Liver (tissue), 3 donors: ENCODE measurements around the gene UBE3D.

Source experiments
- FOXA1 ChIP-seq: IDR thresholded peaks from 2 replicates; pipeline ENCODE4 v1.6.1; 2016; ENCODE audit warnings: antibody characterized with exemption
- GABPA ChIP-seq, 2 donors: IDR thresholded peaks in 1 of 2; conservative IDR thresholded peaks in 1 of 2; 2 replicates each; pipeline ENCODE4 v1.6.1; 2016; ENCODE audit warnings: antibody characterized with exemption in 2 of 2, mild to moderate bottlenecking in 1 of 2, moderate library complexity in 1 of 2
- HNF4G ChIP-seq: IDR thresholded peaks from 2 replicates; pipeline ENCODE4 v1.6.1; 2016; ENCODE audit warnings: antibody characterized with exemption
- RAD21 ChIP-seq, 2 donors: IDR thresholded peaks; 2 replicates each; pipeline ENCODE4 v1.6.1; 2016; ENCODE audit warnings: antibody characterized with exemption in 2 of 2, mild to moderate bottlenecking in 2 of 2
- RXRA ChIP-seq, 2 donors: IDR thresholded peaks; 2 replicates each; pipeline ENCODE4 v1.6.1; 2017 to 2018; ENCODE audit warnings: antibody characterized with exemption in 2 of 2, mild to moderate bottlenecking in 1 of 2
- SP1 ChIP-seq: IDR thresholded peaks from 2 replicates; pipeline ENCODE4 v1.6.1; 2018; ENCODE audit warnings: antibody characterized with exemption, mild to moderate bottlenecking
- TAF1 ChIP-seq: conservative IDR thresholded peaks from 2 replicates; pipeline ENCODE4 v1.6.1; 2016; ENCODE audit warnings: antibody characterized with exemption, mild to moderate bottlenecking
- YY1 ChIP-seq: IDR thresholded peaks from 2 replicates; pipeline ENCODE4 v1.6.1; 2016; ENCODE audit warnings: antibody characterized with exemption, mild to moderate bottlenecking
- TF ChIP-seq, protein P1 (sequence below): fragments of 150-350 bp; IDR thresholded peaks from 2 replicates; pipeline ENCODE4 v1.5.1; 2017; ENCODE audit warnings: improper control_type of control experiment, low read depth, low read length; ENCODE audit not compliant: missing input control
- TF ChIP-seq, protein P2 (sequence below): IDR thresholded peaks from 2 replicates; pipeline ENCODE4 v1.6.1; 2016; ENCODE audit warnings: antibody characterized with exemption
- donor health status: healthy.
- donor health status: healthy.

DNA sequence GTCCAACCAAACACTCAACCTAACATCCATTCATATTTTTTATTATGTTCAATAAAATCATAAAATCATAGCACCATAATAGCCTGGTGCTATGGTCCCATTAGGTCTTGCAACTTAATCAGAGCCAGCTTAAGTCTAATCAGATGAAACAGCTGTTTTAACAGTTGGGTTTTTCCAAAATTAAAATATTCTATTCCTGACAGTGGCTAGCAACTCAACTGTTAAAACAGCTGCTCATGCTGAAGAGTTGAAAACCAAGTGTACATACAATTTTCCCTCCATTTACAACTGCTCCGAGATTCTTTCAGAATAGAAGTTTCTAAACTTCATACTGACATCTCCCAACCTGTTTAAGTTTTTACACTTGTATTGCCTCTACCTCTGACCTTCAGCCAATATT lies 89.5 kb downstream of the UBE3D start:
- TF ChIP-seq, protein P1, sequence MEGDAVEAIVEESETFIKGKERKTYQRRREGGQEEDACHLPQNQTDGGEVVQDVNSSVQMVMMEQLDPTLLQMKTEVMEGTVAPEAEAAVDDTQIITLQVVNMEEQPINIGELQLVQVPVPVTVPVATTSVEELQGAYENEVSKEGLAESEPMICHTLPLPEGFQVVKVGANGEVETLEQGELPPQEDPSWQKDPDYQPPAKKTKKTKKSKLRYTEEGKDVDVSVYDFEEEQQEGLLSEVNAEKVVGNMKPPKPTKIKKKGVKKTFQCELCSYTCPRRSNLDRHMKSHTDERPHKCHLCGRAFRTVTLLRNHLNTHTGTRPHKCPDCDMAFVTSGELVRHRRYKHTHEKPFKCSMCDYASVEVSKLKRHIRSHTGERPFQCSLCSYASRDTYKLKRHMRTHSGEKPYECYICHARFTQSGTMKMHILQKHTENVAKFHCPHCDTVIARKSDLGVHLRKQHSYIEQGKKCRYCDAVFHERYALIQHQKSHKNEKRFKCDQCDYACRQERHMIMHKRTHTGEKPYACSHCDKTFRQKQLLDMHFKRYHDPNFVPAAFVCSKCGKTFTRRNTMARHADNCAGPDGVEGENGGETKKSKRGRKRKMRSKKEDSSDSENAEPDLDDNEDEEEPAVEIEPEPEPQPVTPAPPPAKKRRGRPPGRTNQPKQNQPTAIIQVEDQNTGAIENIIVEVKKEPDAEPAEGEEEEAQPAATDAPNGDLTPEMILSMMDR = no peak
- TF ChIP-seq RXRA (IDR thresholded peaks at IDR 0.05) (no peak), FOXA1 (no peak), YY1 (no peak), SP1 (no peak), GABPA (IDR thresholded peaks at IDR 0.05 in 1 of 2, conservative IDR thresholded peaks at IDR 0.05 in 1 of 2) (no peak), TAF1 (no peak), HNF4G (no peak), RAD21 (IDR thresholded peaks at IDR 0.05) (no peak)
- TF ChIP-seq, protein P2, sequence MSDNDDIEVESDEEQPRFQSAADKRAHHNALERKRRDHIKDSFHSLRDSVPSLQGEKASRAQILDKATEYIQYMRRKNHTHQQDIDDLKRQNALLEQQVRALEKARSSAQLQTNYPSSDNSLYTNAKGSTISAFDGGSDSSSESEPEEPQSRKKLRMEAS = no peak
